GM23248 (cell line): ENCODE measurements around the gene CEND1.

ENCODE experiments used
- EZH2 ChIP-seq: fragments of 200-600 bp; sonication (generic); IDR thresholded peaks from 2 replicates; pipeline ENCODE4 v1.6.1; 2018; ENCODE audit warnings: antibody characterized with exemption, mild to moderate bottlenecking; ENCODE audit not compliant: insufficient read depth, poor library complexity, severe bottlenecking
- EZH2phosphoT487 ChIP-seq: fragments of 200-600 bp; sonication (generic); IDR thresholded peaks from 2 replicates; pipeline ENCODE4 v1.6.1; 2018; ENCODE audit warnings: antibody characterized with exemption, moderate library complexity, mild to moderate bottlenecking, low read depth; ENCODE audit not compliant: insufficient read depth

DNA sequence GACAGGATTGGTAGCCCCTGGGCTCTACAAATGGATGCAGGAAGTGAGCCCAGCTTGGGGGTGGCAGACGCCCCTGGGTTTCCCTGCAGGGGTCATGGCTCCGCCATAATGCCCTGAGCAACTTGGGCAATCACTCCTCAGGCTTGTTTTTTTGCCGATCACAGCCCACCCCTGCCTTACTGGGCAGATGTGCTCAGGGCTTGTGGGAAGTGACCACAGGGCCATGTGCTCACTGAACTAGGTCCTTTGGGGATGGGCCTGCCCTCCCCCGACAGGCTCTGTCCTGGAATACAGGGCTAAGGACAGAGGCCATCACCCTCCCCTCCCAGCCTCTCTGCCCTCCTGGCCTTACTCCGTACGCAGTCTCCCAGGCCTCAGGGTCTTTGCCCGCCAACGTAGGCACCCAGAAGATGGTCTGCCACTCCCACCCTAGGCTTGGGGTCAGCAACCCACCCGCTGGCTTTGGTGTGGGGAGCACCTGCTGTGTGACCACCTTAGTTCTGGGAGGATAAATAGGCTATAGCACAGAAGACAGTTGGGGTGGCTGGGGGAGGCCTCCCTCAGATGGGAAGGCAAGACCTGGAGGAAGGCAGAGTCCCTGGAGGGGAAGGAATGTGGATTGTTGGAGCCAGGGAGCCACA is 23.7 kb upstream of the CEND1 start:
- TF ChIP-seq EZH2phosphoT487 (no peak), EZH2 (no peak)
